Non-pigmented ciliary epithelial cell (primary cell): Measurements from ENCODE around the gene ADAM22.
"Not testable (repeated sequence)": the region's sequence is repeated elsewhere in the genome, so short reads cannot be mapped to it uniquely, and the experiment has no call there.

Experiments
- DNase-seq: peaks from one replicate; pipeline ENCODE4 v3.0.0-alpha.2; 2010; ENCODE audit warnings: low read depth

ADAM22 gene

GRCh38 chr7:87933953-87934698 is at the start of gene ADAM22:
Gene ADAM22, plus strand, starts transcription at chr7:87934251. Its CDS starts 215 bp downstream, at chr7:87934466.
- DNase-seq: peak; percentile 41

- no peak for DNase-seq
Observed at GRCh38 chr7:87885018-87885417, 49.0 kb upstream of the ADAM22 start.

GRCh38 chr7:87886875-87887274 is 47.2 kb upstream of the ADAM22 start:
- DNase-seq: no peak

GRCh38 chr7:87895363-87895762 is 38.7 kb upstream of the ADAM22 start:
- DNase-seq: no peak

GRCh38 chr7:87899255-87899654 is 34.8 kb upstream of the ADAM22 start:
- no peak for DNase-seq

GRCh38 chr7:87907136-87907906 is 26.7 kb upstream of the ADAM22 start:
- DNase-seq: not testable (repeated sequence)

GRCh38 chr7:87908814-87909213 is 25.2 kb upstream of the ADAM22 start:
- DNase-seq: not testable (repeated sequence)

- DNase-seq: no peak
Observed at GRCh38 chr7:87912121-87912520, 21.9 kb upstream of the ADAM22 start.

GRCh38 chr7:87918740-87919139 is 15.3 kb upstream of the ADAM22 start:
- no peak for DNase-seq

DNA sequence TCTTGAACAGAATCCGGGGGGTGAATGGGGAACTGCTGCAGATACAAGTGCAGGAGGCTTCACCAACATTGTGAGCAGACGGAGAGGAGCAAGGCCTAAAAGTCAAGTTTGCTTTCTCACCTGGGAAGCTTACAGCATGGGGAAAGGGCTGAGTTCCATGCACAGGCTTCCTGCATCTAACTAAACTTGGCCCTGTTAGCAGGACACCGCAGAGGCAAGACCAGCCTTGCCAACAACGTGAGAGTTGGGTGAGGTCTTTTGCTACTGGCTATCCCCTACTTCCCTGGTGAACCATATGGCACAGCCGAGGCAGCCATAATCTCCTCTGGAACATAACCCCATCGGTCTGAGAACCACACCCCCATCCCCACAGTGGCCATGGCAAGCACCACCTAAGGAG is 14.2 kb upstream of the ADAM22 start:
- no peak for DNase-seq

DNA sequence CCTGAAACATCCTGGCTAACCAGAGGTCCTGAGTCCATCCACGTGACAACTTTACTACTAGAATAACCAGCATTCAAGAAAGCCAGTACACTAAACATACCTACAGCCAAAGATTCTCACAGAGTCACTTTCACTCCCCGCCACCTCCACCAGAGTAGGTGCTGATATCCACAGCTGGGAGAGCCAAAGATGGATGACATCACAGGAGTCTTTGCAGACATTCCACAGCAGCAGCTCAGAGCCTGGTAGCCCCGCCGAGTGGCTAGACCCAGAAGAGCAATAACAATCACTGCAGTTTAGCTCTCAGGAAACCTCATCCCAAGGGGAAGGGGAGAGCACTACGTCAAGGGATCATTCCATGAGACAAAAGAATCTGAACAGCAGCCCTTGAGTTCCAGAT is 13.5 kb upstream of the ADAM22 start:
- no peak for DNase-seq

GRCh38 chr7:87922759-87923395 is 11.2 kb upstream of the ADAM22 start:
- not testable (repeated sequence) for DNase-seq

DNA sequence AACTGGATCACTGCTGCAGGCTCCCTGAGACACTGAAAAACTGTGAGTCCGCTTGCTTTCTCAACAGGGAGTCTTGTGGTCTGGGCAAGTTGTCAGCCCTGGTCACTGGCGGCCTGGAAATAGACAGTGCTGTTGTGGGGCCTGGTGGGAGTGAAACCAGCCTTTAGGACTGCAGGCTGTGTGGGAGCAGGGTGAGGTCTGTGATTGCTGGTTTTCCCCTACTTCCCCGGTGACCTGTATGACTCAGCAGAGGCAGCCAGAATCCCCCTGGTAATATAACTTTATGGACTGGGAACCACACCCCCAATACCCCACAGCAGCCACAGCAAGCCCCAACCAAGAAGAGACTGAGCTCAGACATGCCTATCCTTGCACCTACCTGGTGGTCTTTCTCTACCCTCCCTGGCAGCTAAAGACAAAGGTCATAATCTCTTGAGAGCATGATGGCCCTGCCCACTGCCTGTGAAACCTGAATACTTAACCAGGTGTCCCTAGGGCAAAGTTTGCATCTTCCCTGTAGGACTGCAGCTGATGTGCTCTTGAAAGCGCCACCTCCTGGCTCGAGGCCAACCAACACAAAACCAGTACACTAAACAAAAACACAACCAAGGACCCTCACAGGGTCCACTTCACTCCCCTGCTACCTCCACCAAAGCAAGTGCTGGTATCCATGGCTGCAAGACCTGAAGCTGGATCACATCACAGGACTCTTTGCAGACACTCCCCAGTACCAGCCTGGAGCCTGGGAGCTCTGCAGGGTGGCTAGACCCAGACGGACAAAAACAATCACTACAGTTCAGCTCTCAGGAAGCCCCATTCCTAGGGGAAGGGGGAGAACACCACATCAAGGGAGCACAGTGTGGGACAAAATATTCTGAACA is 7.2 kb upstream of the ADAM22 start:
- DNase-seq: peak; percentile 67

DNA sequence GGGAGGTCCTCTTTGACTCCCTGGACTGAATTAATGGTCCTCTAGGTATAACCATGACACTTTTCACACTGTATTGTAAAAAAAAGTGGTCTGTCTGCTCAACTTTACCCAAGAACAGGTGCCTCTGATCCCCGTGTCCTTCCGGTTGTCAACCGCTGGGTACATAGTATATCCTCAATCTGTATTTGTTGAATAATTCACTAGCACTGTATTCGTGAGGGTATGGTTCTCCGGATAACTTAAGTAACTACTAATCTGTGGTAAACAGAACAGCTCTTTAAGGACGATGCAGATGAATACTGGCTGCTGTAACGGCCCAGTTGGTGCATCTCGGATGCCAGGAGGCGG is 472 bp upstream of the ADAM22 start:
- no peak for DNase-seq

DNA sequence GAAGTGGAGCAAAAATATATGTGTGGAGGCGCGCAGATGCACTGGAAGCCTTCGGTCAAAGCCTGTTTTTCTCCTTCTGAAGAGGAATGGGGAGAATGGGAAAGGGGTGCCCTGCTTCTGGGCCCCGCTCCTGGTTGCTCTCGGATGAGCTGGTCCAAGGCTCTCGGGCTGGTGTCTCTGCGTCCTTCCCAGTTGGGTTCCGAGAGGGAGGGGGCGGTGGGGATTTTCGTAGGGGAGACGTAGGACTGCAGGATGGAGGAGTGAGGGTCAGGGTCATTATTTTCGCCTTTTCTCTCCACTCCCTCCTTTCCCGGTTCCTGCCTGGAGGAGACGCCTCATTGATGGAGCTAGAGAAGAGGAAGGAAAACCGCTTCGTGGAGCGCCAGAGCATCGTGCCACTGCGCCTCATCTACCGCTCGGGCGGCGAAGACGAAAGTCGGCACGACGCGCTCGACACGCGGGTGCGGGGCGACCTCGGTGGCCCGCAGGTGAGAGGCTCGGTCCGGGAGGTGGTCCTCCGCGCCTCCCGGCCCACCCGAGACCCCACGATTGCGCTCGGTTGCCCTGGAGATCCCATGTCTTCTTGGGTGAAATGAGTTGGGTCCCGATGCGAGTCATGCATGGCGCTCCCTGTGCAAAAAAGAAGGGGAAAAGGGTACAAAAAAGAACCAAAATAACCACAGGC is 790 bp downstream of the ADAM22 start:
- DNase-seq: no peak

DNA sequence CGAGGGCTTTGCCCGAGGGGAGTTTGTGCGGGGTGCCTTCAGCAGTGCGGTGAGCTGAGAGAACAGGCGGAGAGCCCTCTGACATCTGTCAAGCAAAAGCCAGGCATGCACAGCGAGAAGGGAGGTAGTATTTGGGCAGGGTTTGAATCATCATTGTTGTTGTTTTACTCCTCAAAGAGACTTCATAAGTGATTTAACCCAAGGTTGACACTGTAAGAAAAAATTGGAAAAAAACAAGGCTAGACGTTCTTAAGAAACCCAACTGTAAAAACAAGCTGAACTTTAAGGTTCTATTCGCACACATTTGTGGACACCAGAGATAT is 1.3 kb downstream of the ADAM22 start:
- DNase-seq: no peak

DNA sequence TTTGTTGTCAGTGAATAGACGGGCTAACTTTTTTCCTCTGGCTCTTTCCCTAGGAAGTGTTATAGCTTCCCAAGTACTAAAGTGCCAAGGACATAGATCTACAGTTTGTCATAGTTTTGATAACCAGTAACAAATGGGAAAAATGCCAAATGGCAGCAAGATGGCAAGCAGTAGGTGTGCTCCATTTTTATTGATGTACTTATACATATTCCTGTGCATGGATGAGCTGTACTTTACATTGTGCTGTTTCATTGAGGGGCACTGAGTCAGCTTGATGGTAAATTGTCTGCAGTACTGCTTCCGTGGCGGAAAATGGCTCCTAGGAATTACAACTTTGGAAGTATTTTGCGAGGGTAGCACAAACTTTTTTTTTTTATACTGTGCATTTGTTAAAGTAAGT is 7.1 kb downstream of the ADAM22 start:
- no peak for DNase-seq

DNA sequence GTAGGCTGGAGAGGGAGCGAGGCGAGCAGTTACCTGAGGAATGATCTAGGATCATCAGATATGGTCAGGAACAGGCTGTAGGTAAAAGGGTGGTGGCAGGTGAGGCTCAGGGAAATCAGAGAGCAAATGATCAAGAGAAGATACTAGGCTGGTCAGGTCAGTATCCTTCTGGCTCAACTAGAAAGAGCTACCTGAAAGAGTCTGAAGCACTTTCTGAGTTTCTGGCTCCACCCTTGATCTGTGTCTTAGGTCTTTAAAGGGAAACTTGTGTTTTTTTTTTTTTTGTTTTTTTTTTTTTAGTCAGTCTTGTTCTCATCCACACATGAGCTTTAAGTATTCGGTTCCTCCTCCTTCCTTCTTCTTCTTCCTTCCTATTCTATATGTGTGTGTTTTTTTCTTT is 10.5 kb downstream of the ADAM22 start:
- no peak for DNase-seq

DNA sequence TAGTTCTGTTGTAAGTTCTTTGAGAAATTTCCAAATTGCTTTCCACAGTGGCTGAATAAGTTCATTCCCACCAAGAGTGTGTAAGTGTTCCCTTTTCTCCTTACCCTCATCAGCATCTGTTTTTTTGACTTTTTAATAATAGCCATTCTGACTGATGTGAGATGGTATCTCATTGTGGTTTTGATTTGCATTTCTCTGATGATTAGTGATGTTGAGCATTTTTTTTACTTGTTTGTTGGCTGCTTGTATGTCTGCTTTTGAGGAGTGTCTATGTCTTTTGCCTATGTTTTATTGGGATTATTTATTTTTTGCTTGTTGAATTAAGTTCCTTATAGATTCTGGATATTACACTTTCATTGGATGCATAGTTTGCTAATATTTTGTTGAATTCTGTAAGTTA is 11.9 kb downstream of the ADAM22 start:
- not testable (repeated sequence) for DNase-seq

DNA sequence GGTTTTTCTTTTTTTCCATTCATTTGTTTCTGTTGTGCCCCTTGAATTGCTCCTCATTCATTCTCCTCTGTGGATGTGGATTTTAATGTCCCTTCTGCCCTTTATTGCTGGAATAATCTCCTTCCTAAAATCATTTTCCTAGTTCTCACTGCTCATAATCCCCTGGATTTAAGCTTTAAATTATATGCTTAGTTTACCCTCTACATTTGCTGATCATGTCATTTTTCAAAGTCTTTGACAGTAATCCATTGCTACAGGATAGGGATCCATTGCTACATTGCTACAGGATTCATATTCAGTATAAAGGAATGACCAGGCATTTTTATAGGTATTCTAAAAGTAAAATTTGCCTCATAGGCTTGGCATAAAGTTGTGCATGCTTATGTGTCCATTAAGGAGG is 14.3 kb downstream of the ADAM22 start:
- no peak for DNase-seq

- DNase-seq: no peak
Observed at GRCh38 chr7:87959336-87959735, 25.3 kb downstream of the ADAM22 start.

DNA sequence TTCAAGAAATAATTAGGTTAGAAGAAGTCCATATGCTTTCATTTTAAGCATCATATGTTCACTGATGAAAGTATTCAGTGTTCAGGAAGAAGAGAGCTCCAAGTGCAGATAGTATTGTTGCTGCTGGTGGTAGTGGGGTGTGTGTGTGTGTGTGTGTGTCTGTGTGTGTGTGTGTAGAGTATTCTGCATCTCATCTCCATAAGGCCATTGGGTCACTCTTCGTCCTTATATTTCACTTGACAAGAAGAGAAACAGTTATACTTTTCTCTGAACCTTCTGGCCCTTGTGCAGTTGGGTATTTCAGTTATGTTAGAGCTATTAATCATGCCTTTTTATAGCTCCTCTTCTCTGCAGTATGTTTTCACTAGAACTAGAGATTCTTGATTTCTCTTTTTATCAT is 26.2 kb downstream of the ADAM22 start:
- no peak for DNase-seq
